Endothelial cell of umbilical vein (primary cell): ENCODE data around the gene KRT26. TPM values are rescaled to one million over a fixed set of nuclear protein-coding genes. Genes with fewer than 3 reads are reported as not detected.

Source experiments
- BruUV-seq: library from RNA; stranded (reverse); fragments of 400-500 nt; replicated peaks from 2 replicates; lab custom pipeline; 2021; lab: Mats Ljungman, UMichigan
- CTCF ChIA-PET: fragments of 300-600, 350-600 bp; sonication (Branson Sonifier 250); formaldehyde crosslinking; loops from one replicate; lab custom pipeline; 2021; ENCODE audit warnings: antibody characterized with exemption, inconsistent platforms; lab: Charles Lee
- POLR2A ChIA-PET: fragments of 300-600, 350-600 bp; sonication (Branson Sonifier 250); formaldehyde crosslinking; loops from one replicate; lab custom pipeline; 2021; ENCODE audit warnings: antibody characterized with exemption, inconsistent platforms; lab: Charles Lee
- DNase-seq: peaks from one replicate; pipeline ENCODE4 v3.0.0-alpha.2; 2011; ENCODE audit warnings: low read depth, low spot score
- FAIRE-seq: peaks from 2 replicates; lab custom pipeline; 2011; peaks lifted over from hg19 to GRCh38; lab: Jason Lieb, UNC
- H2AFZ ChIP-seq: 2 replicates; pipeline ENCODE4 v1.6.0; 2012; ENCODE audit warnings: low read depth, low read length, control low read depth, inconsistent platforms
- H3K27ac ChIP-seq: 2 replicates; pipeline ENCODE4 v1.5.1; 2011; ENCODE audit warnings: low read depth, mild to moderate bottlenecking, control low read depth, low read length, moderate library complexity; ENCODE audit not compliant: insufficient read depth
- H3K27me3 ChIP-seq, 2 experiments: 2 replicates each; pipeline versions ENCODE4 v1.6.0 to v1.6.1; 2011; ENCODE audit warnings: low read length in 2 of 2, mixed read lengths in 1 of 2; ENCODE audit not compliant: control insufficient read depth in 2 of 2, insufficient read depth in 2 of 2
- H3K36me3 ChIP-seq, 2 experiments: 2 replicates in 1 of 2; 3 replicates in 1 of 2; pipeline ENCODE4 v1.5.1; 2011; ENCODE audit warnings: low read length in 2 of 2, mild to moderate bottlenecking in 1 of 2, moderate library complexity in 1 of 2; ENCODE audit not compliant: control insufficient read depth in 2 of 2, insufficient read depth in 2 of 2; ENCODE audit errors: extremely low read depth in 1 of 2
- H3K4me1 ChIP-seq: 3 replicates; pipeline ENCODE4 v1.5.1; 2011; ENCODE audit warnings: mild to moderate bottlenecking, low read length; ENCODE audit not compliant: control insufficient read depth, insufficient read depth; ENCODE audit errors: extremely low read depth
- H3K4me2 ChIP-seq: 2 replicates; pipeline ENCODE4 v1.6.1; 2011; ENCODE audit warnings: low read length, control low read depth, mixed read lengths; ENCODE audit not compliant: insufficient read depth
- H3K4me3 ChIP-seq, 3 experiments: fragments of 200-600 bp in 1 of 3; sonication (generic), shearing (Covaris generic) in 1 of 3; replicated peaks in 1 of 3; 2 replicates each; pipeline ENCODE4 v1.5.1; 2011 to 2016; ENCODE audit warnings: control low read depth in 3 of 3, low read length in 3 of 3, mild to moderate bottlenecking in 2 of 3, inconsistent platforms in 1 of 3, low read depth in 1 of 3, moderate library complexity in 1 of 3; ENCODE audit not compliant: insufficient read depth in 1 of 3
- H3K79me2 ChIP-seq: 2 replicates; pipeline ENCODE4 v1.6.0; 2012; ENCODE audit warnings: low read length, inconsistent platforms; ENCODE audit not compliant: control insufficient read depth, insufficient read depth
- H3K9ac ChIP-seq: replicated peaks from 2 replicates; pipeline ENCODE3; 2011; ENCODE audit warnings: low read length, control low read depth; ENCODE audit not compliant: insufficient read depth; ENCODE audit errors: extremely low read depth
- H3K9me1 ChIP-seq: replicated peaks from 3 replicates; pipeline ENCODE4 v1.6.0; 2011; ENCODE audit warnings: mild to moderate bottlenecking, low read length; ENCODE audit not compliant: control insufficient read depth, insufficient read depth; ENCODE audit errors: extremely low read depth
- H3K9me3 ChIP-seq: replicated peaks from 2 replicates; pipeline ENCODE4 v1.5.1; 2012; ENCODE audit warnings: low read length, inconsistent platforms; ENCODE audit not compliant: control insufficient read depth, insufficient read depth
- H4K20me1 ChIP-seq: replicated peaks from 2 replicates; pipeline ENCODE3; 2011; ENCODE audit warnings: mild to moderate bottlenecking, low read length; ENCODE audit not compliant: control insufficient read depth, insufficient read depth; ENCODE audit errors: extremely low read depth
- CTCF ChIP-seq, 2 donors: IDR thresholded peaks; 1 replicate in 1 of 2; 2 replicates in 1 of 2; pipeline ENCODE4 v1.5.1; 2011; ENCODE audit warnings: low read length in 2 of 2, mild to moderate bottlenecking in 2 of 2, moderate library complexity in 2 of 2, control low read depth in 1 of 2, inconsistent platforms in 1 of 2, low read depth in 1 of 2; ENCODE audit not compliant: insufficient read depth in 1 of 2; ENCODE audit errors: extremely low read depth in 1 of 2
- EZH2 ChIP-seq: IDR thresholded peaks from 2 replicates; pipeline ENCODE4 v1.6.1; 2012; ENCODE audit warnings: borderline replicate concordance, low read depth, mild to moderate bottlenecking, moderate library complexity, low read length, inconsistent platforms; ENCODE audit not compliant: severe bottlenecking
- GATA2 ChIP-seq: IDR thresholded peaks from 2 replicates; pipeline ENCODE4 v1.7.0; 2011; ENCODE audit warnings: low read depth, mild to moderate bottlenecking, moderate library complexity, mixed read lengths, low read length; ENCODE audit not compliant: insufficient read length, insufficient read depth
- JUN ChIP-seq: IDR thresholded peaks from 2 replicates; pipeline ENCODE4 v1.6.1; 2011; ENCODE audit warnings: borderline replicate concordance, low read depth; ENCODE audit not compliant: insufficient read length, insufficient read depth
- POLR2AphosphoS5 ChIP-seq: IDR thresholded peaks from 2 replicates; pipeline ENCODE4 v1.6.1; 2012; ENCODE audit warnings: low read depth, mild to moderate bottlenecking, control low read depth, low read length, moderate library complexity; ENCODE audit not compliant: insufficient read depth
- dilution Hi-C: fragments of 300-500 bp; cut with MboI; formaldehyde crosslinking; loops from one replicate; pipeline ENCODE4 v1.15.0; 2019; ENCODE audit warnings: low sequenced_read_pairs; ENCODE audit not compliant: extremely low pct_ligation_motif_present
- intact Hi-C: fragments of 100-400 bp; cut with micrococcal nuclease; formaldehyde crosslinking; loops from one replicate; pipeline ENCODE4 v1.10.0; 2022
- polyA plus RNA-seq, 4 experiments: library from polyadenylated mRNA; depleted of rRNA in 3 of 4; stranded (reverse) in 3 of 4; unstranded in 1 of 4; fragments of >200 nt; gene quantifications; 2 replicates each; pipeline versions ENCODE4 v1.2.1 to v1.2.3, GENCODE V29; 2011 to 2012; ENCODE audit warnings: missing spikeins in 1 of 4
- total RNA-seq: library from RNA; stranded (reverse); gene quantifications from 2 replicates; pipeline ENCODE4 v1.2.3, GENCODE V29; 2021
- TF ChIP-seq, protein P1 (sequence below): IDR thresholded peaks from 2 replicates; pipeline ENCODE4 v1.6.1; 2011; ENCODE audit not compliant: insufficient read depth, insufficient read length

Gene KRT26
- total and polyA plus RNA-seq, 2 donors (not counting 3 experiments of a cell fraction or from before 2014, with no cell fraction given): not detected

DNA sequence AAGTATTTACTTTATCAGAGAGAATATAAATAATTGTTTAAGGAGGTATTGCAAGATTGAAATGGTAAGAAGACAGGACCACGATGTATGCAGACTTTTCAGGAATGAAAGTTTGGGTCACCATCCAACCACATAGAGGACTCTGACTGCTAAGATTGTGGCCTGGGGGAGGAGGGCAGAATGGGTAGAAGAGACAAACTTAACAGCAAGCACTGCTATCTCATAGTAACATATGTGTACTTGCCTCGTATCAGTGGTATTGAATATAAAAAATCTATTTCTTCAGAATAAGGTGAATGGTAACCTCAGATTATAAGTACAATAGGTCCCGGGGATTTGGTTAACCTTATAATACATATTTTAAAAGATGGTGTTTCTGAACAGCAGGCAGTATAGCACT lies 44.6 kb upstream of the KRT26 start:
- no peak overlapping the region for H3K9ac ChIP-seq
- intact Hi-C loops (loop anchor here (5.0 kb wide), 1 partner anchor 851 kb away; no protein-coding TSS in a partner anchor), dilution Hi-C loops (no loop called here)
- no peaks in the 10 kb centered on the region for H3K79me2 ChIP-seq
- H3K27me3 ChIP-seq: peaks cover 2 to 4% of the 10 kb centered on the region in 2 experiments
- peaks cover 9% of the 10 kb centered on the region for H3K4me1 ChIP-seq
- TF ChIP-seq, protein P1, sequence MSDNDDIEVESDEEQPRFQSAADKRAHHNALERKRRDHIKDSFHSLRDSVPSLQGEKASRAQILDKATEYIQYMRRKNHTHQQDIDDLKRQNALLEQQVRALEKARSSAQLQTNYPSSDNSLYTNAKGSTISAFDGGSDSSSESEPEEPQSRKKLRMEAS: no peak
- TF ChIP-seq JUN (no peak), CTCF (IDR thresholded peaks at IDR 0.05; ENCODE audit: extremely low read depth in 1 of 2, insufficient read depth in 1 of 2, low read depth in 1 of 2, low read length in 2 of 2) (no peak), GATA2 (no peak), EZH2 (no peak), POLR2AphosphoS5 (no peak)
- no peaks in the 10 kb centered on the region for H3K9me3 ChIP-seq
- H3K9me1 ChIP-seq: no peaks in the 10 kb centered on the region
- CTCF ChIA-PET: interaction anchor here (1.4 kb wide), 1 partner anchor 732 kb away, joined by 5 read pairs; no protein-coding TSS in a partner anchor
- no peak overlapping the region for H3K4me2 ChIP-seq
- H4K20me1 ChIP-seq: no peaks in the 10 kb centered on the region
- peaks cover 0 to 2% of the 10 kb centered on the region in 2 experiments for H3K36me3 ChIP-seq
- H3K4me3 ChIP-seq: no peak overlapping the region
- DNase-seq: no peak
- no TSS peak for BruUV-seq
- FAIRE-seq: no peak
- H3K27ac ChIP-seq: no peak overlapping the region
- H2AFZ ChIP-seq: no peak overlapping the region
- POLR2A ChIA-PET: no interaction called here
